HCT116 (cell line): ENCODE measurements around the gene KRT12. TPM values are rescaled to one million over a fixed set of nuclear protein-coding genes. Genes with fewer than 3 reads are reported as not detected.

Source experiments
- ATAC-seq: fragments of 200-7000 bp; cut with Tn5 transposase; 2 replicates; pipeline ENCODE4 v1.9.1; 2020; ENCODE audit warnings: mild to moderate bottlenecking, moderate library complexity
- BruUV-seq: library from RNA; stranded (reverse); fragments of 400-500 nt; replicated peaks from 2 replicates; lab custom pipeline; 2021; lab: Mats Ljungman, UMichigan
- CTCF ChIA-PET: fragments of 300-600 bp; sonication (Branson Sonifier 250); formaldehyde crosslinking; loops from one replicate; lab custom pipeline; 2021; ENCODE audit warnings: antibody characterized with exemption; lab: Charles Lee
- POLR2A ChIA-PET: fragments of 300-600, 350-600 bp; sonication (Branson Sonifier 250); formaldehyde crosslinking; loops from one replicate; lab custom pipeline; 2021; ENCODE audit warnings: antibody characterized with exemption; lab: Charles Lee
- RAD21 ChIA-PET, 2 experiments: fragments of 300-600 bp; sonication (Branson Sonifier 250); formaldehyde crosslinking; loops; one replicate each; lab custom pipeline; 2023; ENCODE audit warnings: low total read pairs in 2 of 2; ENCODE audit not compliant: uncharacterized antibody in 2 of 2, unreplicated experiment in 2 of 2, low non-redundant PET in 1 of 2; lab: Charles Lee
- DNase-seq: peaks from one replicate; pipeline ENCODE4 v3.0.0-alpha.2; 2010; ENCODE audit warnings: low read depth, low spot score
- H2AFZ ChIP-seq: fragments of 200-600 bp; shearing (Covaris generic), sonication (generic); 2 replicates; pipeline ENCODE4 v1.6.1; 2017; ENCODE audit warnings: low read depth, mixed run types, mixed read lengths, antibody characterized with exemption, low read length; ENCODE audit not compliant: poor library complexity, severe bottlenecking
- H3K27ac ChIP-seq: 2 replicates; pipeline ENCODE4 v1.5.1; 2012; ENCODE audit warnings: low read depth, low read length
- H3K27me3 ChIP-seq: fragments of 200-600 bp; sonication (generic); 2 replicates; pipeline ENCODE4 v1.6.1; 2016; ENCODE audit warnings: mixed run types, low read length, mixed read lengths; ENCODE audit not compliant: insufficient read depth
- H3K36me3 ChIP-seq, 2 experiments: fragments of 200-500 bp in 1 of 2; fragments of 200-600 bp in 1 of 2; sonication (Bioruptor generic) in 1 of 2; sonication (generic) in 1 of 2; 2 replicates each; pipeline versions ENCODE4 v1.5.1 to v1.6.1; 2014 to 2016; ENCODE audit warnings: low read length in 2 of 2, inconsistent platforms in 1 of 2, mixed read lengths in 1 of 2, mixed run types in 1 of 2; ENCODE audit not compliant: insufficient read depth in 2 of 2, control insufficient read depth in 1 of 2
- H3K4me1 ChIP-seq, 2 experiments: fragments of 200-600 bp in 1 of 2; sonication (generic) in 1 of 2; 2 replicates each; pipeline versions ENCODE4 v1.5.1 to v1.6.1; 2012 to 2017; ENCODE audit warnings: low read length in 2 of 2, inconsistent platforms in 1 of 2, mild to moderate bottlenecking in 1 of 2, mixed read lengths in 1 of 2, mixed run types in 1 of 2, moderate library complexity in 1 of 2; ENCODE audit not compliant: insufficient read depth in 2 of 2, control insufficient read depth in 1 of 2
- H3K4me2 ChIP-seq: fragments of 200-600 bp; sonication (generic); 2 replicates; pipeline ENCODE4 v1.6.1; 2017; ENCODE audit warnings: mixed run types, low read length, mixed read lengths
- H3K4me3 ChIP-seq, 2 experiments: fragments of 200-600 bp in 1 of 2; sonication (generic) in 1 of 2; replicated peaks in 1 of 2; 2 replicates each; pipeline ENCODE4 v1.5.1; 2011 to 2016; ENCODE audit warnings: low read length in 2 of 2, control low read depth in 1 of 2, low read depth in 1 of 2, mild to moderate bottlenecking in 1 of 2, mixed read lengths in 1 of 2, mixed run types in 1 of 2
- H3K79me2 ChIP-seq: fragments of 200-600 bp; sonication (generic); 2 replicates; pipeline ENCODE4 v1.6.1; 2017; ENCODE audit warnings: mild to moderate bottlenecking, mixed run types, low read length, moderate library complexity, mixed read lengths; ENCODE audit not compliant: insufficient read depth
- H3K9ac ChIP-seq: fragments of 200-600 bp; sonication (generic); 2 replicates; pipeline ENCODE4 v1.6.1; 2016; ENCODE audit warnings: low read length, mixed read lengths
- H3K9me2 ChIP-seq: fragments of 200-600 bp; sonication (generic), shearing (Covaris generic); 2 replicates; pipeline ENCODE4 v1.6.1; 2017; ENCODE audit warnings: mixed run types, mild to moderate bottlenecking, moderate library complexity; ENCODE audit not compliant: insufficient read depth
- H3K9me3 ChIP-seq, 2 experiments: fragments of 200-500 bp in 1 of 2; fragments of 200-600 bp in 1 of 2; sonication (Bioruptor generic) in 1 of 2; sonication (generic) in 1 of 2; 2 replicates each; pipeline ENCODE4 v1.6.1; 2014 to 2017; ENCODE audit warnings: low read length in 2 of 2, mixed read lengths in 2 of 2, inconsistent platforms in 1 of 2, low read depth in 1 of 2, mild to moderate bottlenecking in 1 of 2, mixed run types in 1 of 2, moderate library complexity in 1 of 2; ENCODE audit not compliant: control insufficient read depth in 1 of 2, insufficient read depth in 1 of 2
- H4K20me1 ChIP-seq: fragments of 200-600 bp; sonication (generic), shearing (Covaris generic); 2 replicates; pipeline ENCODE4 v1.6.1; 2017; ENCODE audit warnings: mixed run types, mild to moderate bottlenecking, moderate library complexity; ENCODE audit not compliant: insufficient read depth
- CEBPB ChIP-seq: IDR thresholded peaks from 2 replicates; pipeline ENCODE4 v1.6.1; 2012; ENCODE audit warnings: low read depth
- POLR2AphosphoS5 ChIP-seq: IDR thresholded peaks from 2 replicates; pipeline ENCODE4 v1.6.1; 2011; ENCODE audit warnings: mild to moderate bottlenecking, low read depth, low read length, moderate library complexity
- SP1 ChIP-seq: IDR thresholded peaks from 2 replicates; pipeline ENCODE4 v1.6.1; 2012; ENCODE audit warnings: low read depth
- SRF ChIP-seq: IDR thresholded peaks from 2 replicates; pipeline ENCODE4 v1.6.1; 2012; ENCODE audit warnings: low read depth
- TCF7L2 ChIP-seq: IDR thresholded peaks from 2 replicates; pipeline ENCODE4 v1.7.0; 2011; ENCODE audit warnings: borderline replicate concordance, inconsistent platforms; ENCODE audit not compliant: insufficient read depth, insufficient read length; ENCODE audit errors: extremely low read depth
- YY1 ChIP-seq: IDR thresholded peaks from 2 replicates; pipeline ENCODE4 v1.6.1; 2011; ENCODE audit warnings: low read length, low read depth, moderate library complexity, mild to moderate bottlenecking; ENCODE audit not compliant: insufficient replicate concordance; ENCODE audit errors: extremely low read depth
- ZFX ChIP-seq: fragments of 450-650 bp; IDR thresholded peaks from 2 replicates; pipeline ENCODE4 v1.6.1; 2017
- ZNF274 ChIP-seq: fragments of 200-500 bp; sonication (Bioruptor generic); IDR thresholded peaks from 2 replicates; pipeline ENCODE4 v1.6.1; 2014; ENCODE audit warnings: mild to moderate bottlenecking, low read depth, low read length, inconsistent platforms
- intact Hi-C: fragments of 100-400 bp; cut with micrococcal nuclease; formaldehyde crosslinking; loops from 2 replicates; pipeline ENCODE4 v1.10.0; 2022
- total RNA-seq: library from RNA; stranded (reverse); gene quantifications from one replicate; pipeline ENCODE4 v1.2.1, GENCODE V29; 2021; ENCODE audit not compliant: unreplicated experiment
- TF ChIP-seq, protein P1 (sequence below): IDR thresholded peaks from 2 replicates; pipeline ENCODE4 v1.6.1; 2011; ENCODE audit warnings: mild to moderate bottlenecking, low read length, moderate library complexity; ENCODE audit not compliant: insufficient replicate concordance; ENCODE audit errors: extremely low read depth
- TF ChIP-seq, protein P2 (sequence below): IDR thresholded peaks from 2 replicates; pipeline ENCODE4 v1.6.1; 2012
- TF ChIP-seq, protein P3 (sequence below): IDR thresholded peaks from 2 replicates; pipeline ENCODE4 v1.6.1; 2012

Gene KRT12
- total RNA-seq, 1 experiment from 2014 or later: not detected

DNA sequence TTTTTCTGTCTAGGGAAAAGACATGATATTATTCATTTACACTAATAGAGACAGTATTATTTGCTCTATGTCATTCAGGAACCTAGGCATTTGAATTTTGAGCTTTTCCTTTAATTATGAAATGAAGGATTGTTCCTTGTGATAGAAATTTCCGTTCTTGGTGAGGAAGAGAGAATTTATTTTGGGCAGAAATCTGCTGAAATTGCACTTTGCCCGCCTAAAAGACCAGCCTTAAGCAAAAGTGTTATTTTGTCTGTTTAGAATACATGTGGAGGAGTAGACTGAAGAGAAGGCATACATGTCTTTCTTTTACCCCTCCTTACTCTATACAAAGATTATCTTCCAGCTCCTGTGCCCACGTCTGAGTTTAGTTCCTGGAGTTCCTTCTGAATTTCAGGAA lies 27.8 kb downstream of the KRT12 start:
- intact Hi-C loops: no loop called here
- no peak overlapping the region for H3K27ac ChIP-seq
- no TSS peak for BruUV-seq
- peaks cover under 1 to 10% of the 10 kb centered on the region in 2 experiments; a peak in 1 of 4 replicates for H3K36me3 ChIP-seq
- H3K9me3 ChIP-seq: no peaks in the 10 kb centered on the region
- no peak overlapping the region for H3K4me2 ChIP-seq
- no peak overlapping the region for H3K9ac ChIP-seq
- TF ChIP-seq YY1: no peak
- TF ChIP-seq ZFX: no peak
- TF ChIP-seq SP1: no peak
- TF ChIP-seq, protein P1, sequence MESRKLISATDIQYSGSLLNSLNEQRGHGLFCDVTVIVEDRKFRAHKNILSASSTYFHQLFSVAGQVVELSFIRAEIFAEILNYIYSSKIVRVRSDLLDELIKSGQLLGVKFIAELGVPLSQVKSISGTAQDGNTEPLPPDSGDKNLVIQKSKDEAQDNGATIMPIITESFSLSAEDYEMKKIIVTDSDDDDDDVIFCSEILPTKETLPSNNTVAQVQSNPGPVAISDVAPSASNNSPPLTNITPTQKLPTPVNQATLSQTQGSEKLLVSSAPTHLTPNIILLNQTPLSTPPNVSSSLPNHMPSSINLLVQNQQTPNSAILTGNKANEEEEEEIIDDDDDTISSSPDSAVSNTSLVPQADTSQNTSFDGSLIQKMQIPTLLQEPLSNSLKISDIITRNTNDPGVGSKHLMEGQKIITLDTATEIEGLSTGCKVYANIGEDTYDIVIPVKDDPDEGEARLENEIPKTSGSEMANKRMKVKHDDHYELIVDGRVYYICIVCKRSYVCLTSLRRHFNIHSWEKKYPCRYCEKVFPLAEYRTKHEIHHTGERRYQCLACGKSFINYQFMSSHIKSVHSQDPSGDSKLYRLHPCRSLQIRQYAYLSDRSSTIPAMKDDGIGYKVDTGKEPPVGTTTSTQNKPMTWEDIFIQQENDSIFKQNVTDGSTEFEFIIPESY: no peak
- TF ChIP-seq ZNF274: no peak
- TF ChIP-seq POLR2AphosphoS5: no peak
- TF ChIP-seq, all 23 proteins: peak for 0
- H4K20me1 ChIP-seq: no peaks in the 10 kb centered on the region
- H3K4me1 ChIP-seq: no peaks in the 10 kb centered on the region
- H3K9me2 ChIP-seq: no peaks in the 10 kb centered on the region
- H2AFZ ChIP-seq: no peak overlapping the region
- peaks cover 5% of the 10 kb centered on the region; the same call in 1 of the 2 replicates for H3K79me2 ChIP-seq
- DNase-seq: no peak
- H3K4me3 ChIP-seq: no peak overlapping the region
- ATAC-seq: no peak
- RAD21 ChIA-PET: no interaction called here
- CTCF ChIA-PET: no interaction called here
- POLR2A ChIA-PET: no interaction called here
- H3K27me3 ChIP-seq: no peaks in the 10 kb centered on the region

DNA sequence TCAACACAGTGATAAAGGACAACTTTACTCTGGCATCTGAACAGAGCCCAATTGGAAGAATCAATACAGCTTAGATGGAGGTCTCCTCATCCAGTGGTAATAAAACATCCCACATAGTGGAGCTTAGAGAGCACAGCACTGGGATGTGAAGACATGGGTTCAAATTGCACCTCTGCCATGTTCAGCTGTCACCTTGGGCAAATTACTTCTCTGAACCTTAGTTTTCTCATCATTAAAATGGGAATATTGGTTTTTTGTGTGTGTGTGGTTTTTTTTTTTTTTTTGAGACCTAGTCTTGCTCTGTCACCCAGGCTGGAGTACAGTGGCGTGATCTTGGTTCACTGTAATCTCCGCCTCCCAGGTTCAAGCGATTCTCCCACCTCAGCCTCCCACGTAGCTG lies 31.0 kb downstream of the KRT12 start:
- DNase-seq: no peak
- Histone ChIP-seq H2AFZ (no peak overlapping the region), H3K9me2 (no peaks in the 10 kb centered on the region), H3K4me1 (no peaks in the 10 kb centered on the region), H3K79me2 (peaks cover 10% of the 10 kb centered on the region; the same call in 1 of the 2 replicates), H3K27ac (no peak overlapping the region), H3K36me3 (peaks cover 3 to 12% of the 10 kb centered on the region in 2 experiments; a peak in 1 of 4 replicates), H3K9ac (no peak overlapping the region), H3K27me3 (no peaks in the 10 kb centered on the region), H3K4me2 (no peak overlapping the region), H4K20me1 (no peaks in the 10 kb centered on the region), H3K9me3 (no peaks in the 10 kb centered on the region), H3K4me3 (no peak overlapping the region)
- POLR2A ChIA-PET: no interaction called here
- CTCF ChIA-PET: no interaction called here
- intact Hi-C loops: no loop called here
- no TSS peak for BruUV-seq
- TF ChIP-seq SRF: no peak
- TF ChIP-seq CEBPB: no peak
- TF ChIP-seq, protein P2, sequence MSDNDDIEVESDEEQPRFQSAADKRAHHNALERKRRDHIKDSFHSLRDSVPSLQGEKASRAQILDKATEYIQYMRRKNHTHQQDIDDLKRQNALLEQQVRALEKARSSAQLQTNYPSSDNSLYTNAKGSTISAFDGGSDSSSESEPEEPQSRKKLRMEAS: no peak
- TF ChIP-seq SP1: no peak
- TF ChIP-seq, protein P1: no peak
- TF ChIP-seq TCF7L2: no peak
- TF ChIP-seq, protein P3, sequence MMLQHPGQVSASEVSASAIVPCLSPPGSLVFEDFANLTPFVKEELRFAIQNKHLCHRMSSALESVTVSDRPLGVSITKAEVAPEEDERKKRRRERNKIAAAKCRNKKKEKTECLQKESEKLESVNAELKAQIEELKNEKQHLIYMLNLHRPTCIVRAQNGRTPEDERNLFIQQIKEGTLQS: no peak
- RAD21 ChIA-PET: no interaction called here
- no peak for ATAC-seq
